A673 (cell line): ENCODE measurements around the gene PSMD8. TPM values are rescaled to one million over a fixed set of nuclear protein-coding genes. Genes with fewer than 3 reads are reported as not detected.
"Not testable (repeated sequence)": the region's sequence is repeated elsewhere in the genome, so short reads cannot be mapped to it uniquely, and the experiment has no call there.

ENCODE experiments used
- BruUV-seq: library from RNA; stranded (reverse); fragments of 400-500 nt; replicated peaks from 2 replicates; lab custom pipeline; 2021; lab: Mats Ljungman, UMichigan
- CTCF ChIA-PET: fragments of 300-600 bp; sonication (Branson Sonifier 250); formaldehyde crosslinking; loops from one replicate; lab custom pipeline; 2022; ENCODE audit warnings: antibody characterized with exemption; lab: Charles Lee
- POLR2A ChIA-PET: fragments of 300-600 bp; sonication (Branson Sonifier 250); formaldehyde crosslinking; loops from one replicate; lab custom pipeline; 2022; ENCODE audit warnings: antibody characterized with exemption; ENCODE audit not compliant: low non-redundant PET; lab: Charles Lee
- DNase-seq: peaks from one replicate; pipeline ENCODE4 v3.0.0-alpha.2; 2015; ENCODE audit warnings: low spot score
- H3K27ac ChIP-seq: fragments of 200-600 bp; sonication (generic); 2 replicates; pipeline ENCODE4 v1.5.1; 2016; ENCODE audit warnings: mixed run types, low read depth, mild to moderate bottlenecking, mixed read lengths, antibody characterized with exemption, low read length; ENCODE audit not compliant: poor library complexity, severe bottlenecking
- H3K27me3 ChIP-seq: fragments of 200-600 bp; sonication (generic); replicated peaks from 2 replicates; pipeline ENCODE4 v1.6.1; 2017; ENCODE audit warnings: mixed run types, low read depth, mild to moderate bottlenecking, mixed read lengths, antibody characterized with exemption, low read length; ENCODE audit not compliant: insufficient read depth, poor library complexity
- H3K36me3 ChIP-seq: fragments of 200-600 bp; sonication (generic); 2 replicates; pipeline ENCODE4 v1.6.1; 2016; ENCODE audit warnings: mixed run types, mild to moderate bottlenecking, mixed read lengths, antibody characterized with exemption, low read length; ENCODE audit not compliant: insufficient read depth, poor library complexity, severe bottlenecking
- H3K4me1 ChIP-seq: fragments of 200-600 bp; sonication (generic); 2 replicates; pipeline ENCODE4 v1.6.1; 2017; ENCODE audit warnings: mixed run types, mild to moderate bottlenecking, mixed read lengths, antibody characterized with exemption, low read length; ENCODE audit not compliant: insufficient read depth, poor library complexity, severe bottlenecking
- H3K4me3 ChIP-seq: fragments of 200-600 bp; sonication (generic); 2 replicates; pipeline ENCODE4 v1.5.1; 2016; ENCODE audit warnings: low read depth, mixed run types, mild to moderate bottlenecking, mixed read lengths, low read length; ENCODE audit not compliant: poor library complexity, severe bottlenecking
- H3K9me3 ChIP-seq: fragments of 200-600 bp; sonication (generic); 2 replicates; pipeline ENCODE4 v1.6.1; 2016; ENCODE audit warnings: mixed run types, low read depth, mild to moderate bottlenecking, mixed read lengths, antibody characterized with exemption, low read length; ENCODE audit not compliant: poor library complexity, severe bottlenecking
- CTCF ChIP-seq: fragments of 300-800, 200-600 bp; sonication (generic); conservative IDR thresholded peaks from 2 replicates; pipeline ENCODE4 v1.5.1; 2017; ENCODE audit warnings: low read depth, mild to moderate bottlenecking, antibody characterized with exemption, low read length, moderate library complexity, mixed read lengths
- EZH2 ChIP-seq: fragments of 200-600 bp; sonication (generic); IDR thresholded peaks from 2 replicates; pipeline ENCODE4 v1.6.1; 2017; ENCODE audit warnings: borderline replicate concordance, low read depth, mild to moderate bottlenecking, mixed read lengths, antibody characterized with exemption, low read length; ENCODE audit not compliant: poor library complexity, severe bottlenecking
- intact Hi-C: fragments of 100-400 bp; cut with micrococcal nuclease; formaldehyde crosslinking; loops from one replicate; pipeline ENCODE4 v1.10.0; 2022; ENCODE audit not compliant: unreplicated experiment
- total RNA-seq: library from RNA; stranded (reverse); gene quantifications from 2 replicates; pipeline ENCODE4 v1.2.3, GENCODE V29; 2021

The PSMD8 gene
- total RNA-seq, 1 experiment from 2014 or later, result 321 TPM

GRCh38 chr19:38336638-38337359, 37.6 kb upstream of the PSMD8 start:
- Histone ChIP-seq H3K27ac (peak overlapping the region; percentile 61), H3K36me3 (no peaks in the 10 kb centered on the region), H3K4me1 (no peaks in the 10 kb centered on the region), H3K9me3 (no peaks in the 10 kb centered on the region), H3K27me3 (no peaks in the 10 kb centered on the region), H3K4me3 (peak overlapping the region; percentile 59)
- intact Hi-C loops, result loop anchor here (5.0 to 10.0 kb wide), 3 partner anchors 36 to 192 kb away; partner anchors contain the start of gene PSMD8
- POLR2A ChIA-PET, result interaction anchor here (0.6 kb wide), 1 partner anchor 40 kb away, joined by 3 read pairs; no protein-coding TSS in a partner anchor
- peak; percentile 96 for DNase-seq
- CTCF ChIA-PET, result interaction anchor here (0.5 kb wide), 1 partner anchor 737 kb away, joined by 4 read pairs; no protein-coding TSS in a partner anchor
- TF ChIP-seq EZH2 (no peak), CTCF (no peak)
- no TSS peak for BruUV-seq

GRCh38 chr19:38337360-38337653, 37.1 kb upstream of the PSMD8 start:
- H3K4me1 ChIP-seq, result no peaks in the 10 kb centered on the region
- H3K4me3 ChIP-seq, result peak overlapping the region; percentile 59
- ChIA-PET POLR2A (no interaction called here), CTCF (interaction anchor here (0.5 kb wide), 1 partner anchor 736 kb away, joined by 4 read pairs; no protein-coding TSS in a partner anchor)
- H3K27me3 ChIP-seq, result no peaks in the 10 kb centered on the region
- no TSS peak for BruUV-seq
- intact Hi-C loops, result loop anchor here (5.0 to 10.0 kb wide), 3 partner anchors 35 to 193 kb away; partner anchors contain the start of gene PSMD8
- TF ChIP-seq EZH2 (no peak), CTCF (no peak)
- H3K36me3 ChIP-seq, result no peaks in the 10 kb centered on the region
- no peak for DNase-seq
- H3K9me3 ChIP-seq, result no peaks in the 10 kb centered on the region
- peak overlapping the region; percentile 53 for H3K27ac ChIP-seq

- H3K36me3 ChIP-seq, POLR2A ChIA-PET, H3K27ac ChIP-seq, BruUV-seq, H3K9me3 ChIP-seq, H3K4me3 ChIP-seq, H3K27me3 ChIP-seq, DNase-seq, H3K4me1 ChIP-seq: not testable (repeated sequence)
- CTCF ChIA-PET, result interaction anchor here (1.0 kb wide), 1 partner anchor 22 kb away, joined by 5 read pairs; no protein-coding TSS in a partner anchor
- intact Hi-C loops, result loop anchor here (5.0 to 10.0 kb wide), 3 partner anchors 33 to 194 kb away; partner anchors contain the start of gene PSMD8
Observed at GRCh38 chr19:38339011-38339410, 35.4 kb upstream of the PSMD8 start.

- Histone ChIP-seq H3K36me3 (no peaks in the 10 kb centered on the region), H3K27me3 (no peaks in the 10 kb centered on the region), H3K4me3 (no peak overlapping the region), H3K4me1 (no peaks in the 10 kb centered on the region), H3K9me3 (no peaks in the 10 kb centered on the region), H3K27ac (no peak overlapping the region)
- ChIA-PET CTCF (no interaction called here), POLR2A (no interaction called here)
- BruUV-seq, result no TSS peak
- no peak for DNase-seq
- no peak for TF ChIP-seq EZH2
- TF ChIP-seq CTCF, result no peak
- intact Hi-C loops, result no loop called here
Observed at GRCh38 chr19:38340927-38341326, 33.4 kb upstream of the PSMD8 start.
